ENCODE data around the gene WAPL.
"Not testable (repeated sequence)": the region's sequence is repeated elsewhere in the genome, so short reads cannot be mapped to it uniquely, and the experiment has no call there.

Gene WAPL

GRCh38 chr10:86521678-86522509 is at the start of gene WAPL:
Gene WAPL, minus strand, starts transcription at chr10:86521792. Its CDS starts 3,723 bp downstream, at chr10:86518069.
- peak; percentile 95 for DNase-seq

GRCh38 chr10:86569335-86569734 is 47.7 kb upstream of the WAPL start:
- DNase-seq, result no peak

GRCh38 chr10:86566518-86566917 is 44.9 kb upstream of the WAPL start:
- DNase-seq, result not testable (repeated sequence)

GRCh38 chr10:86563338-86563737 is 41.7 kb upstream of the WAPL start:
- DNase-seq, result not testable (repeated sequence)

- peak; percentile 25 for DNase-seq
These were observed 37.1 kb upstream of the WAPL start for GRCh38 chr10:86558695-86559094.

- DNase-seq, result no peak
These were observed 35.5 kb upstream of the WAPL start for GRCh38 chr10:86556933-86557649.

GRCh38 chr10:86556532-86556931 is 34.9 kb upstream of the WAPL start:
- no peak for DNase-seq

GRCh38 chr10:86553639-86554038 is 32.0 kb upstream of the WAPL start:
- DNase-seq, result no peak

GRCh38 chr10:86553213-86553612 is 31.6 kb upstream of the WAPL start:
- no peak for DNase-seq

GRCh38 chr10:86547296-86547695 is 25.7 kb upstream of the WAPL start:
- no peak for DNase-seq

- DNase-seq, result no peak
These were observed 23.5 kb upstream of the WAPL start for GRCh38 chr10:86545101-86545500.

GRCh38 chr10:86540016-86540415 is 18.4 kb upstream of the WAPL start:
- DNase-seq, result no peak

- no peak for DNase-seq
These were observed 17.0 kb upstream of the WAPL start for GRCh38 chr10:86538547-86538946.

- not testable (repeated sequence) for DNase-seq
These were observed 16.4 kb upstream of the WAPL start for GRCh38 chr10:86538040-86538439.

GRCh38 chr10:86536294-86536861 is 14.8 kb upstream of the WAPL start:
- no peak for DNase-seq

GRCh38 chr10:86535132-86535882 is 13.7 kb upstream of the WAPL start:
- DNase-seq, result peak; percentile 17

- DNase-seq, result no peak
These were observed 11.7 kb upstream of the WAPL start for GRCh38 chr10:86533328-86533727.

- not testable (repeated sequence) for DNase-seq
These were observed 7.1 kb upstream of the WAPL start for GRCh38 chr10:86528736-86529135.

- DNase-seq, result no peak
These were observed 5.0 kb upstream of the WAPL start for GRCh38 chr10:86526606-86527005.

GRCh38 chr10:86525713-86526112 is 4.1 kb upstream of the WAPL start:
- not testable (repeated sequence) for DNase-seq

- DNase-seq, result no peak
These were observed 2.8 kb upstream of the WAPL start for GRCh38 chr10:86524225-86524962.

GRCh38 chr10:86523348-86523747 is 1.8 kb upstream of the WAPL start:
- DNase-seq, result peak; percentile 45
